Left ventricle myocardium inferior (tissue), 1 donor: ENCODE data around the gene EPN2. TPM values are rescaled to one million over a fixed set of nuclear protein-coding genes. Genes with fewer than 3 reads are reported as not detected.

Experiments
- DNase-seq: peaks from one replicate; pipeline ENCODE4 v3.0.0-alpha.2; 2020
- H3K27ac ChIP-seq: fragments of 200-600 bp; replicated peaks from 2 replicates; pipeline ENCODE4 v1.8.0; 2021
- H3K27me3 ChIP-seq: fragments of 200-600 bp; 2 replicates; pipeline ENCODE4 v1.8.0; 2021; ENCODE audit warnings: low read depth
- H3K36me3 ChIP-seq: fragments of 200-600 bp; 2 replicates; pipeline ENCODE4 v1.8.0; 2021
- H3K4me1 ChIP-seq: fragments of 200-600 bp; 2 replicates; pipeline ENCODE4 v1.8.0; 2021
- H3K4me3 ChIP-seq: fragments of 200-600 bp; 2 replicates; pipeline ENCODE4 v1.8.0; 2021; ENCODE audit warnings: mild to moderate bottlenecking, moderate library complexity
- H3K9me3 ChIP-seq: fragments of 200-600 bp; replicated peaks from 2 replicates; pipeline ENCODE4 v1.8.0; 2021
- intact Hi-C: fragments of 100-400 bp; cut with micrococcal nuclease; formaldehyde crosslinking; loops from one replicate; pipeline ENCODE4 v1.11.0; 2022
- total RNA-seq: library from RNA; stranded (reverse); fragmentation: NEBNext Ultra II Directional; extraction: Animal tissue kit (Norgen Biotek cat#: 25700); gene quantifications from one replicate; pipeline ENCODE4 v1.2.1, GENCODE V29; 2021
- TF ChIP-seq, protein P1 (sequence below): fragments of 200-600 bp; IDR thresholded peaks from 2 replicates; pipeline ENCODE4 v1.8.0; 2021; ENCODE audit warnings: antibody characterized with exemption, mild to moderate bottlenecking, borderline replicate concordance
- donor health status: DM: no; HTN: yes; CAD: no; lungs with severe emphysema.

EPN2 gene
- total RNA-seq, 1 donor from 2014 or later: 71.7 TPM

DNA sequence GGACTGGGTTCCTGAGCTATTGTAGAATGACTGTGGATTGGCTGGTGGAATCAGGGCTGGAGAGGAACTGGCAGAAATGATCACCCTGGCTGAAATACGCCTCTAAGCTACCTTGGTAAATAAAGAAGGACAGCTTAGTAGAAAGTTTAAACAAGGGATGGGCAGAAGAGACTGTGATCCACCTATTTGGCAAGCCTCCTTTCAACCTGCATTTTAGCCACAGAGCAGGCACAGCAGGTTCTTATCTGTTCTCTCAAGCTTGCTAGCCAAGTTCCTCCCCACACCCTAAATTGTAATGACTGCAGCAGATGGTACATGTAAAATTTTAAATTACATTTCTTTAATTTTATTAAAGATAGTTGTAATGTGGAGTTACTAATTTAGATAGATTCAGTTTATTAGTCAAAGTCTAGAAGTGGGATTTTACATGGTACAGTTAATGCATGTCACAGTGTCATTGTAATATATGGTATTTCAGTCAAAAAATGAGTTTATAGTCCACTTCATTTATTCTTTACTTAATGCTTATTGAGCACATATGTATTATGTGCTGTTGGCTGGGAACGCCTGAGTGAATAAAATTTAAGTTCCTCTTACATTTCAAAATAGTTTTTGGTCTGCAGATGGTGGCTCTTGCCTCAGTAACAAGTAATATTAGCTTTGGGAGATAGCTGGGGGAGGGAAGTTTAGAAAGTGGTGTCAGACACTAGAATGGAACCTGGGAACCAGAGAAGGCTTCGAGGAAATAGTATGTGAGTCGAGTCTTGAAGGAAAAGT, 11.2 kb downstream of the EPN2 start:
- peak overlapping the region; percentile 91 for H3K27ac ChIP-seq
- H3K4me3 ChIP-seq: peak overlapping the region; percentile 32
- no peaks in the 10 kb centered on the region for H3K27me3 ChIP-seq
- TF ChIP-seq, protein P1, sequence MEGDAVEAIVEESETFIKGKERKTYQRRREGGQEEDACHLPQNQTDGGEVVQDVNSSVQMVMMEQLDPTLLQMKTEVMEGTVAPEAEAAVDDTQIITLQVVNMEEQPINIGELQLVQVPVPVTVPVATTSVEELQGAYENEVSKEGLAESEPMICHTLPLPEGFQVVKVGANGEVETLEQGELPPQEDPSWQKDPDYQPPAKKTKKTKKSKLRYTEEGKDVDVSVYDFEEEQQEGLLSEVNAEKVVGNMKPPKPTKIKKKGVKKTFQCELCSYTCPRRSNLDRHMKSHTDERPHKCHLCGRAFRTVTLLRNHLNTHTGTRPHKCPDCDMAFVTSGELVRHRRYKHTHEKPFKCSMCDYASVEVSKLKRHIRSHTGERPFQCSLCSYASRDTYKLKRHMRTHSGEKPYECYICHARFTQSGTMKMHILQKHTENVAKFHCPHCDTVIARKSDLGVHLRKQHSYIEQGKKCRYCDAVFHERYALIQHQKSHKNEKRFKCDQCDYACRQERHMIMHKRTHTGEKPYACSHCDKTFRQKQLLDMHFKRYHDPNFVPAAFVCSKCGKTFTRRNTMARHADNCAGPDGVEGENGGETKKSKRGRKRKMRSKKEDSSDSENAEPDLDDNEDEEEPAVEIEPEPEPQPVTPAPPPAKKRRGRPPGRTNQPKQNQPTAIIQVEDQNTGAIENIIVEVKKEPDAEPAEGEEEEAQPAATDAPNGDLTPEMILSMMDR: no peak
- H3K36me3 ChIP-seq: no peaks in the 10 kb centered on the region
- peaks cover 94% of the 10 kb centered on the region for H3K4me1 ChIP-seq
- intact Hi-C loops: no loop called here
- DNase-seq: no peak
- H3K9me3 ChIP-seq: no peaks in the 10 kb centered on the region

DNA sequence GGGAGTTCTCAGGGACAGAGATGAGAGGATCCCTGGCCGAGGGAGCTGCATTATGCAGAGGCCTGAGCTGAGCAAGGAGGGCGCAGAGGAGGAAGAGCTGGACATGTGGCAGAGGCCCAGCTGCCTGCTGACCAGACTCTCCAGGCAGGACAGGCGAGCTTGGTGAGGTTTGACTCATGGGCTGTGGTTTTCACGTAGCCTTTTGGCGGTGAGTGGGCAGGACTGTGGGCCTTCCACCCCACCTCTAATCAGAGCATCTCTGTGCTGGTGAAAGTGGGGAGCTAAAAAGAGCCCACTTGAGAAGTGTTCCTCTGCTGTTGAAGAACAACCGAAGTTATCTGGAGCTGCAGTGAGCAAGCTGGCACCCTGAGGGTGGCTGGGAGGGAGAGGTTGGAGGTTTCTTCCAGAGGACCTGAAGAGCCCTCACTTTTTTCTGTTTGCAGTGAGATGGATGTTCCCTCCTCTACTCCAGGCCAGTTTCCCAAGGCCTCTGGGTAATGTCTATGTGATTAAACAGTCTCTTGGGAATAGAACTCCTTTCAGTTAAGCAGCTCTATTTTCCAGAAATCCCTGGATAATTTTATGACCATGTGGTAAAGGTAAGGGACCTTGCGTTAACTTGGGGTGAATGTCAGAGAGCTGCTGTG, 11.9 kb downstream of the EPN2 start:
- no peaks in the 10 kb centered on the region for H3K27me3 ChIP-seq
- H3K4me3 ChIP-seq: peak overlapping the region; percentile 32
- peaks cover 94% of the 10 kb centered on the region for H3K4me1 ChIP-seq
- peak; percentile 47 for DNase-seq
- H3K27ac ChIP-seq: peak overlapping the region; percentile 91
- H3K9me3 ChIP-seq: no peaks in the 10 kb centered on the region
- no peaks in the 10 kb centered on the region for H3K36me3 ChIP-seq
- TF ChIP-seq, protein P1: no peak
- intact Hi-C loops: no loop called here

DNA sequence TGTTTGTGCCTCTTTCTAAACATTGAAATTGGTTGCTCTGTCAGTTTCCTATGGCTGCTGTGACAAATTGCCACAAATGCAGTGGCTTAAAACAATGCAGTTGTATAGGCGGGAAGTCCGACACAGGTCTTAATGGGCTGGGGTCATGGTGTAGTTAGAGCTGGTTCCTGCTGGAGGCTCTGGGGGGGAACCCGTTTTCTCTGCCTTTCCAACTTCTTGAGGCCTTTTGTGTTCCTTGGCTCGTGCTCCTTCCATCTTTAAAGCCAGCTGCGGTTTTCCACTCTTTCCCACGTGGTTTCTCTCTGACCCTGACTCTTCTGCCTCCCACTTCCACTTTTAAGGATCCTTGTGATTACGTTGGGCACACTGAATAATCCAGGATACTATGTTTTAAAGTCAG, 12.5 kb downstream of the EPN2 start:
- intact Hi-C loops: no loop called here
- no peak for DNase-seq

DNA sequence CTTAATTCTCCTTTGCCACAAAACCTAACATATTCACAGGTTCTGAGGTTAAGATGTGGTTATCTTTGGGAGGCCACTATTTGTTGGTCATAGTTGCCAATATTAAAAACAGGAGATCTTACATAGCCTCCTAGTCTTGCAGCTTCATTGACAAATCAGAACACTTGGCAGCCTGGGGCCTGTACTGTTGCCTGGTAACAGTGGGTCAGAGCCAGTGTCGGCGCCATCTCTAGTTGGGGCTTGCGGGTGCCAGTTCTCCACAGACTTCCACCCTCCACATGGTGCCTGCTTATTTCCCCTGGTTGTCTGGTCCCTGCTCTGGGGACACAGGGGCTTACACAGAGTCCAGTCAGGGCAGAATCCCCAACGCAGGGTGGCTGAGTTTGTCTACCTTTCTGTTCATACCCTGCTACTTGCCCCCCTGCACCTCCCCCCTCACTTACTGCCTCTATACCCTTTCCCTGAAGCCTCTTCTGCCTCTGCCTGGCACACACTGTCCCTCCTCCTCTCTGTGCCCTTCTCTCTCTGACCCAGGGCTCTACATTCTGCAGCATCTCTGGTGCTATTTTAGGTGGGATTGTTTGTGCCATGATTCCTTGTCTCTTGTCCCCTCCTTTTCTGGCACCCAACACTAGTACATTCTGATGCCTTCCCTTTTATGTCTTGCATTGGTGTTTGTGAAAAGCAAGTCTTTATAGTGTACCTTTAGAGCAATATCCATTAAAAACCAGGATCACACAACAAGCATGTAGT, 13.4 kb downstream of the EPN2 start:
- intact Hi-C loops: no loop called here
- peak overlapping the region; percentile 91 for H3K27ac ChIP-seq
- H3K4me3 ChIP-seq: peak overlapping the region; percentile 32
- no peaks in the 10 kb centered on the region for H3K9me3 ChIP-seq
- DNase-seq: peak; percentile 69
- H3K4me1 ChIP-seq: peaks cover 94% of the 10 kb centered on the region
- no peaks in the 10 kb centered on the region for H3K36me3 ChIP-seq
- no peaks in the 10 kb centered on the region for H3K27me3 ChIP-seq
- TF ChIP-seq, protein P1: no peak

More for the DNA sequence above, 12.5 kb downstream of the EPN2 start:
- peak overlapping the region; percentile 91 for H3K27ac ChIP-seq
- H3K4me3 ChIP-seq: peak overlapping the region; percentile 32
- TF ChIP-seq, protein P1: no peak
- peaks cover 94% of the 10 kb centered on the region for H3K4me1 ChIP-seq
- H3K36me3 ChIP-seq: no peaks in the 10 kb centered on the region
- no peaks in the 10 kb centered on the region for H3K27me3 ChIP-seq
- H3K9me3 ChIP-seq: no peaks in the 10 kb centered on the region

DNA sequence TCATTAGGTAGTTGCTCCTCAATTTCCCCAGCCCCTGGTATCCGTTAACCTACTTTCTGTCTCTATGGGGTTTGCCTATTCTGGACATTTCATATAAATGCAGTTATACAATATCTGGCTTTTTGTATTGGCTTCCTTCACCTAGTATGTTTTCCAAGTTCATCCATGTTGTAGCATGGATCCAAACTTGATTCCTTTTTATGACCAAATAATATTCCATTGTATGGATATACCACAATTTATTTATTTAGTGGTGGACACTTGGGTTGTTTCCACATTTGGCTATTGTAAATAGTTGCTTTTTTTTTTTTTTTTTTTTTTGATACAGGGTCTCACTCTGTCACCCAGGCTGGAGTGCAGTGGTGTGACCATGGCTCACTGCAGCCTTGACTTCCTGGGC, 15.9 kb downstream of the EPN2 start:
- TF ChIP-seq, protein P1: no peak
- H3K27me3 ChIP-seq: no peaks in the 10 kb centered on the region
- no peak for DNase-seq
- peaks cover 94% of the 10 kb centered on the region for H3K4me1 ChIP-seq
- no peaks in the 10 kb centered on the region for H3K36me3 ChIP-seq
- H3K9me3 ChIP-seq: no peaks in the 10 kb centered on the region
- no peak overlapping the region for H3K4me3 ChIP-seq
- no peak overlapping the region for H3K27ac ChIP-seq
- intact Hi-C loops: no loop called here
